NCI-H446 treated with DMSO at 0.1 percent for 48 hours (cell line): ENCODE data around the gene PTGDS.

Source experiments
- DNase-seq: peaks from one replicate; lab custom pipeline; 2025; lab: John Stamatoyannopoulos, UW

PTGDS gene

GRCh38 chr9:136957901-136958300 lies 19.4 kb upstream of the PTGDS start:
- DNase-seq = no peak

- no peak for DNase-seq
These were observed 18.8 kb upstream of the PTGDS start for GRCh38 chr9:136958473-136958872.

GRCh38 chr9:136958898-136959850 lies 18.1 kb upstream of the PTGDS start:
- no peak for DNase-seq

- DNase-seq = no peak
These were observed 16.9 kb upstream of the PTGDS start for GRCh38 chr9:136960212-136960937.

- DNase-seq = no peak
These were observed 16.4 kb upstream of the PTGDS start for GRCh38 chr9:136960938-136961275.

GRCh38 chr9:136961279-136962065 lies 15.8 kb upstream of the PTGDS start:
- no peak for DNase-seq

GRCh38 chr9:136962163-136962562 lies 15.1 kb upstream of the PTGDS start:
- DNase-seq = no peak

- DNase-seq = no peak
These were observed 14.5 kb upstream of the PTGDS start for GRCh38 chr9:136962701-136963248.

GRCh38 chr9:136963341-136963740 lies 14.0 kb upstream of the PTGDS start:
- DNase-seq = no peak

GRCh38 chr9:136963751-136964150 lies 13.6 kb upstream of the PTGDS start:
- DNase-seq = no peak

- no peak for DNase-seq
These were observed 13.1 kb upstream of the PTGDS start for GRCh38 chr9:136964171-136964689.

- DNase-seq = no peak
These were observed 12.4 kb upstream of the PTGDS start for GRCh38 chr9:136964833-136965422.

GRCh38 chr9:136965771-136966484 lies 11.4 kb upstream of the PTGDS start:
- no peak for DNase-seq

GRCh38 chr9:136968333-136969127 lies 8.8 kb upstream of the PTGDS start:
- no peak for DNase-seq

GRCh38 chr9:136969150-136969549 lies 8.2 kb upstream of the PTGDS start:
- DNase-seq = no peak

GRCh38 chr9:136969774-136970173 lies 7.5 kb upstream of the PTGDS start:
- DNase-seq = no peak

GRCh38 chr9:136970361-136970760 lies 6.9 kb upstream of the PTGDS start:
- DNase-seq = no peak

GRCh38 chr9:136971746-136972145 lies 5.6 kb upstream of the PTGDS start:
- DNase-seq = no peak

- no peak for DNase-seq
These were observed 5.0 kb upstream of the PTGDS start for GRCh38 chr9:136972335-136972734.

GRCh38 chr9:136972743-136973142 lies 4.6 kb upstream of the PTGDS start:
- no peak for DNase-seq
